Erythroblast (primary cell): Measurements from ENCODE around the gene PTPN23.
"Not testable (repeated sequence)": the region's sequence is repeated elsewhere in the genome, so short reads cannot be mapped to it uniquely, and the experiment has no call there.

Source experiments
- DNase-seq, 2 experiments: peaks; one replicate each; lab custom pipeline; 2025; lab: John Stamatoyannopoulos, UW
- GATA1 ChIP-seq: IDR thresholded peaks from 2 replicates; pipeline ENCODE4 v1.6.1; 2011; ENCODE audit warnings: low read depth, mild to moderate bottlenecking, control low read depth, low read length, moderate library complexity
- POLR2A ChIP-seq: IDR thresholded peaks from 2 replicates; pipeline ENCODE4 v1.6.1; 2011; ENCODE audit warnings: mild to moderate bottlenecking, low read length

PTPN23 gene

GRCh38 chr3:47380601-47381316 lies at the start of gene PTPN23:
Gene PTPN23, plus strand, starts transcription at chr3:47381021. Its CDS starts 76 bp downstream, at chr3:47381097.
- TF ChIP-seq GATA1 (no peak), POLR2A (peak; percentile 96)
- peak; percentile 99 for DNase-seq

GRCh38 chr3:47333907-47334306 lies 46.9 kb upstream of the PTPN23 start:
- no peak for TF ChIP-seq POLR2A
- TF ChIP-seq GATA1 = no peak
- no peak for DNase-seq

GRCh38 chr3:47337656-47338055 lies 43.2 kb upstream of the PTPN23 start:
- no peak for DNase-seq
- no peak for TF ChIP-seq GATA1

- TF ChIP-seq GATA1 (no peak), POLR2A (no peak)
- DNase-seq = no peak
Observed at GRCh38 chr3:47339951-47340350, 40.9 kb upstream of the PTPN23 start.

GRCh38 chr3:47340866-47341265 lies 40.0 kb upstream of the PTPN23 start:
- no peak for DNase-seq
- TF ChIP-seq POLR2A (no peak), GATA1 (no peak)

- no peak for DNase-seq
- TF ChIP-seq GATA1 = no peak
- TF ChIP-seq POLR2A = no peak
Observed at GRCh38 chr3:47342151-47342550, 38.7 kb upstream of the PTPN23 start.

GRCh38 chr3:47342812-47343211 lies 38.0 kb upstream of the PTPN23 start:
- TF ChIP-seq POLR2A (no peak), GATA1 (no peak)
- no peak for DNase-seq

- no peak for TF ChIP-seq GATA1
- no peak for TF ChIP-seq POLR2A
Observed at GRCh38 chr3:47343471-47343971, 37.3 kb upstream of the PTPN23 start.

GRCh38 chr3:47344971-47345370 lies 35.9 kb upstream of the PTPN23 start:
- TF ChIP-seq POLR2A (no peak), GATA1 (no peak)
- DNase-seq = no peak

More at GRCh38 chr3:47343471-47343971, 37.3 kb upstream of the PTPN23 start:
- DNase-seq = no peak

GRCh38 chr3:47347217-47347801 lies 33.5 kb upstream of the PTPN23 start:
- no peak for DNase-seq
- TF ChIP-seq GATA1 (no peak), POLR2A (no peak)

GRCh38 chr3:47348411-47349154 lies 32.2 kb upstream of the PTPN23 start:
- TF ChIP-seq POLR2A (no peak), GATA1 (no peak)
- no peak for DNase-seq

GRCh38 chr3:47355010-47355409 lies 25.8 kb upstream of the PTPN23 start:
- no peak for DNase-seq
- no peak for TF ChIP-seq GATA1
- TF ChIP-seq POLR2A = no peak

GRCh38 chr3:47356201-47356600 lies 24.6 kb upstream of the PTPN23 start:
- TF ChIP-seq GATA1 = no peak
- no peak for TF ChIP-seq POLR2A
- no peak for DNase-seq

- DNase-seq = no peak
- TF ChIP-seq GATA1 = no peak
- TF ChIP-seq POLR2A = no peak
Observed at GRCh38 chr3:47359323-47359722, 21.5 kb upstream of the PTPN23 start.

- not testable (repeated sequence) for DNase-seq
Observed at GRCh38 chr3:47360110-47360517, 20.7 kb upstream of the PTPN23 start.
